Brain (organoid and tissue), 1 donor: ENCODE data around the gene MSGN1. TPM values are rescaled to one million over a fixed set of nuclear protein-coding genes. Genes with fewer than 3 reads are reported as not detected.

Experiments used
- polyA plus RNA-seq: library from polyadenylated mRNA; stranded (reverse); fragments of 350-450 nt; fragmentation: Illumina TruSeq; extraction: RNeasy Lipid Tissue Mini Kit (QIAGEN cat#74804); gene quantifications from one replicate; pipeline ENCODE4 v1.2.3, GENCODE V29; 2015; ENCODE audit warnings: low read depth, low replicate concordance; ENCODE audit not compliant: insufficient read depth

The MSGN1 gene
- polyA plus RNA-seq, 1 donor from 2014 or later = not detected

Other genes starting within 250 kb of the MSGN1 start
- gene SMC6, start 62.6 kb upstream of the MSGN1 start, polyA plus RNA-seq = 4.1 TPM
- 0.95 TPM for gene GEN1, start 62.3 kb upstream of the MSGN1 start, polyA plus RNA-seq
- gene KCNS3, start 62.2 kb downstream of the MSGN1 start, polyA plus RNA-seq = 1.2 TPM